22Rv1 (cell line): ENCODE data around the gene CFTR.
"Not testable (repeated sequence)": the region's sequence is repeated elsewhere in the genome, so short reads cannot be mapped to it uniquely, and the experiment has no call there.

ENCODE experiments used
- ZFX ChIP-seq: fragments of 450-650 bp; IDR thresholded peaks from 2 replicates; pipeline ENCODE4 v1.6.1; 2017; ENCODE audit warnings: antibody characterized with exemption, borderline replicate concordance
- TF ChIP-seq, protein P1 (sequence below): fragments of 450-650 bp; IDR thresholded peaks from 2 replicates; pipeline ENCODE4 v1.5.1; 2017; ENCODE audit warnings: mild to moderate bottlenecking

DNA sequence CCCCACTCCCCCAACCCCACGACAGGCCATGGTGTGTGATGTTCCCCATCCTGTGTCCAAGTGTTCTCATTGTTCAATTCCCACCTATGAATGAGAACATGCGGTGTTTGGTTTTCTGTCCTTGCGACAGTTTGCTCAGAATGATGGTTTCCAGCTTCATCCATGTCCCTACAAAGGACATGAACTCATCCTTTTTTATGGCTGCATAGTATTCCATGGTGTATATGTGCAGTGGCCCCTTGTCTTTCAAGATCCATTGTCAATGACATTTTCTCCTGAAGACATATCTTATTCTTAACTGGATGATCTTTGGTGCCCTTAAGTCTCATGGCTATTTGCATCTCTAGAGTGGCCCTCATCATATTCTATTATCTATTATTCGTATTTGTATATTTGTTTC, 19.0 kb upstream of the CFTR start:
- TF ChIP-seq, protein P1, sequence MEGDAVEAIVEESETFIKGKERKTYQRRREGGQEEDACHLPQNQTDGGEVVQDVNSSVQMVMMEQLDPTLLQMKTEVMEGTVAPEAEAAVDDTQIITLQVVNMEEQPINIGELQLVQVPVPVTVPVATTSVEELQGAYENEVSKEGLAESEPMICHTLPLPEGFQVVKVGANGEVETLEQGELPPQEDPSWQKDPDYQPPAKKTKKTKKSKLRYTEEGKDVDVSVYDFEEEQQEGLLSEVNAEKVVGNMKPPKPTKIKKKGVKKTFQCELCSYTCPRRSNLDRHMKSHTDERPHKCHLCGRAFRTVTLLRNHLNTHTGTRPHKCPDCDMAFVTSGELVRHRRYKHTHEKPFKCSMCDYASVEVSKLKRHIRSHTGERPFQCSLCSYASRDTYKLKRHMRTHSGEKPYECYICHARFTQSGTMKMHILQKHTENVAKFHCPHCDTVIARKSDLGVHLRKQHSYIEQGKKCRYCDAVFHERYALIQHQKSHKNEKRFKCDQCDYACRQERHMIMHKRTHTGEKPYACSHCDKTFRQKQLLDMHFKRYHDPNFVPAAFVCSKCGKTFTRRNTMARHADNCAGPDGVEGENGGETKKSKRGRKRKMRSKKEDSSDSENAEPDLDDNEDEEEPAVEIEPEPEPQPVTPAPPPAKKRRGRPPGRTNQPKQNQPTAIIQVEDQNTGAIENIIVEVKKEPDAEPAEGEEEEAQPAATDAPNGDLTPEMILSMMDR, result not testable (repeated sequence)
- TF ChIP-seq ZFX, result not testable (repeated sequence)
